Fibroblast of mammary gland (primary cell): ENCODE data around the gene RPS10.

ENCODE experiments used
- DNase-seq: peaks from one replicate; pipeline ENCODE4 v3.0.0-alpha.2; 2010; ENCODE audit warnings: low read depth
- H3K4me3 ChIP-seq: 2 replicates; pipeline ENCODE4 v1.5.1; 2011; ENCODE audit warnings: low read depth, mild to moderate bottlenecking, low read length, moderate library complexity; ENCODE audit not compliant: control insufficient read depth
- CTCF ChIP-seq: conservative IDR thresholded peaks from 2 replicates; pipeline ENCODE4 v1.5.1; 2011; ENCODE audit warnings: low read depth, low read length, inconsistent platforms; ENCODE audit not compliant: control insufficient read depth, insufficient read depth

Gene RPS10

GRCh38 chr6:34462010-34462409 lies 36.1 kb upstream of the RPS10 start:
- no peak for TF ChIP-seq CTCF
- no peak overlapping the region for H3K4me3 ChIP-seq
- DNase-seq = no peak

DNA sequence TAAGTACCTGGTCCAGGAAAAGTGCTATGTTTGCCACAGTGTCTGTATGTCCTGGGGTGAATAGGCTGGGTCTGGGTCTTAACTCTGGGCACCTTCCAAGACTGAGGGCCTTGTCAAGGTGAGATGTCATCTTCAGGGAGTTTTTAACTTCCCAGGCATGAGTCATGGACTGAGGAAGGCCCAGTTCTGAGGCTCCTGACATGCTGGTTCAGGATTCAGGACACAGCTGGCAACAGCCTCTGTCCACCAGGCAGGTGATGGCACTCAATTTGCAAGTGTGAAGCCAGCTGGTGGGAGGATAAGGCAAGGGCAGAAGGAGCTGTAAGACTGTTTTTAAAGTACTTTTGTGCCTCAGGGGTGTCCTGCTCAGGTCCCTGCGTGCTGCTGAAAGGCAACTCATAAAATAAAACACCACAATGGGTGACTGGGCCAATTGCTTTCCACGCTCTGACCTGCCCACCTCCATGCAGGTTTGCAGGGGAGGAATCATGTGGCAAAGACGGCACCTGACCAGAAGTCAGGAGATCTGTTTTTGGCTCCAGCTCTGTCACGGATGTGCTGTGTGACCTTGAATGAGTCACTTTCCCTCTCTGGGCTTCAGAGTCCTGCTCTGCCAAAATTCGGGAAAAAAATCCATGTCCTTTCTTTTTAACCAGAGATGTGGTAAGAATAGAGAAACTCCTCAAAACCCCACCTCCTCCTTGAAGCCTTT lies 35.1 kb upstream of the RPS10 start:
- no peak overlapping the region for H3K4me3 ChIP-seq
- TF ChIP-seq CTCF = no peak
- peak; percentile 23 for DNase-seq

DNA sequence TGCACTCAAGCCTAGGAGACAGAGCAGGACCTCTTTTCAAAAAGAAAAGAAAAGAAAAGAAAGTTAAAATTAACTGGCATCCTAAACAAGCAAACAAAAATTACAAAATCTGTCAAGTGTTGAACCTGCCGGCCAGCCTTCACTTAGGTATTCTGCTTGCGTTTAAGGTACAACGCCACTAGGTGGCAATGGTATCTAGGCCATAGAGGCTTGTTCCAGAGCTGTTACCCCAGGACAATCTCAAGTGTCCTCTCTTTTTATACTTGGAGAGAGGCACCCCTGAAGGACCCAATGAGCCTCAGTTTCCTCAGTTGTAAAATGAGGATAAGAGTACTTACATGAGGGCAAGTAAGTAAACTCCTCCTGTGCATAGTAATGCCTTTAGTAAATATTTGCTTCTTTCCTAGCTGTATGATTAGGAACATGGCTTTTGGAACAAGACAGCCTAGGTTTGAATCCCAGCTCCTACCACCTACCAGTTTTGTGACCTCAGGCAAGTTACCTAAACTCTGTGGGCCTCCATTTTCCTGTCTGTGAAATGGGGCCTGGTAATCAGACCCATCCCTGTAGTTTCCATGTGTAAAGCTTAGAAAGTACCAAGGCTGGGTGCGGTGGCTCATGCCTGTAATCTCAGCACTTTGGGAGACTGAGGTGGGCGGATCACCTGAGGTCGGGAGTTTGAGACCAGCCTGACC lies 34.2 kb upstream of the RPS10 start:
- peak; percentile 65 for DNase-seq
- no peak overlapping the region for H3K4me3 ChIP-seq
- peak; percentile 83 for TF ChIP-seq CTCF

DNA sequence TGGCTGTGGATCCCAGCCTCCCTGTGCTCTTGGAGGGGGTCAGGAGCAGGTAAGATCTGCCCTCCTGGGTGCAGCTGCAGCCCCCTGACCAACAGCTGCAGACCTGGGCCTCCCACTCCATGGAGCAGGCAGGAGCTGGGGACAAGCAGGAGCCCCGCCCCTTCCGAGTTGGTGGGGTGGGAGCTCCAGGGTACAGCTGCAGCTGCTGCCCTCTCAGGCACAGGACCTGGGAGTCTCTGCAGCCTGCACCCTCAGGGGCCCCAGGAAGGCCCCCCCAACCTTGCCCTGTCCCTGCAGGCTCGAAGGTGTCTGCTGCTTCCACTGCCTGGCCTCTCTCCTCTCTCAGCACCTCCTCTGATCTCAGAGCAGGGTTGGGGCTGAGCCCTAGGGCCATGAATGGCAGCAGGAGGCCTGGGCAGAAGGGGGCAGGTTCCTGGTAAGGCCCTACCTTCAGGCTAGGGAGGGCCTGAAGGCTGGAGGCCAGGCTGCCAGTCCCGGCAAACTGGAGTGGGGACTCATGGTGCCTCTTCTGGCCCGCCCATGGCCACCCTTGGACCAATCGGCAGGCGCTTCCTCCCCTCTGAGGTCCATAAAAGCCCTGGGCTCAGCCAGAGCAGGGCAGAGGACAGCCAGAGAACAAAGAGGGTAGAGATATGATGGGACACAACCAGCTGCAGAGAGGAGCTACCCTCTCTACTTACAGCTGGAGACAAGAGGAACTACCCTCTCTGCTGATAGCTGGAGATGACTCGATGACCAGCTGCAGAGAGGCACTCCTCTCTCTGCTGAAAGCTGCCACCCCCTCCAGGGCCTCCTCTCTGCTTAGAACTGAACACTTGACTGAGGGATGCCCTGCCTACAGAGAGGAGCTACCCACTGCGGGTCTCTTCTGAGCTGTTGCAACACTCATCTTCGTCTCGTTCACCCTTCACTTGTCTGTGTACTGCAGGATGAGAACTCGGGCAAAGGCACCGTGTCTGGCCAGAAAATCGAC lies 32.2 kb upstream of the RPS10 start:
- no peak for DNase-seq
- no peak overlapping the region for H3K4me3 ChIP-seq
- no peak for TF ChIP-seq CTCF

DNA sequence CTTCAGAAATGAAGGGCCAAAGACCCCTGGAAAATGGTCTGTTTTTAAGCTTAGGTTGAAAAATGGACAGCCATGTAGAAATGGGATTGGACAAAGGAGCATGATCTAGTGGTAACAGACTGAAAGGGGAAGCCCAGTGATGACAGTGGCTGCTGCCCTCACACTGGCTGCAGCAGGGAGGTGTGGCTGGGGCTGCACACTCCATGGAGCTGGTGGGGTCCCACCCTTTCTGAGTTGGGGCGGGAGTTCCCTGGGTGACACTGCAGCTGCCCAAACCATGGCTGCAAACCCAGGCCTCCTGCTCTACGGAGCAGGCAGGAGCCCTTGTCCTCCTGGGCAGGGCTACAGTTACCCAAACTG lies 31.5 kb upstream of the RPS10 start:
- DNase-seq = no peak
- H3K4me3 ChIP-seq = no peak overlapping the region

More for the DNA sequence above, 31.5 kb upstream of the RPS10 start:
- TF ChIP-seq CTCF = no peak
